Neural cell (in vitro differentiated cells): ENCODE data around the gene LRRC46. TPM values are rescaled to one million over a fixed set of nuclear protein-coding genes. Genes with fewer than 3 reads are reported as not detected.

Experiments
- H2AFZ ChIP-seq: fragments of 200-600, 300-800 bp; sonication (generic), shearing (Covaris generic); 2 replicates; pipeline ENCODE4 v1.6.0; 2014; ENCODE audit warnings: low read depth, mild to moderate bottlenecking, antibody characterized with exemption, low read length, moderate library complexity
- H3F3A ChIP-seq: fragments of 200-600 bp; shearing (Covaris generic); 2 replicates; pipeline ENCODE4 v1.6.1; 2016; ENCODE audit warnings: mild to moderate bottlenecking, moderate library complexity, mixed read lengths, antibody characterized with exemption, low read length; ENCODE audit not compliant: insufficient read depth, poor library complexity, severe bottlenecking
- H3K27ac ChIP-seq: fragments of 200-600, 300-800 bp; sonication (generic), shearing (Covaris generic); 2 replicates; pipeline ENCODE4 v1.5.1; 2014; ENCODE audit warnings: mild to moderate bottlenecking, low read length, moderate library complexity
- H3K27me3 ChIP-seq: fragments of 300-800, 200-600 bp; sonication (generic), shearing (Covaris generic); 2 replicates; pipeline ENCODE4 v1.6.0; 2014; ENCODE audit warnings: mild to moderate bottlenecking, low read depth, low read length, moderate library complexity; ENCODE audit not compliant: insufficient read depth
- H3K36me3 ChIP-seq: fragments of 300-800, 200-600 bp; sonication (generic), shearing (Covaris generic); 2 replicates; pipeline ENCODE4 v1.5.1; 2014; ENCODE audit warnings: mild to moderate bottlenecking, antibody characterized with exemption, low read length, moderate library complexity; ENCODE audit not compliant: insufficient read depth
- H3K4me2 ChIP-seq: fragments of 300-800, 200-600 bp; sonication (generic), shearing (Covaris generic); 2 replicates; pipeline ENCODE4 v1.6.0; 2014; ENCODE audit warnings: mild to moderate bottlenecking, low read length
- H3K4me3 ChIP-seq: fragments of 300-800, 200-600 bp; sonication (generic), shearing (Covaris generic); 2 replicates; pipeline ENCODE4 v1.5.1; 2014; ENCODE audit warnings: mild to moderate bottlenecking, low read length, moderate library complexity
- H3K79me2 ChIP-seq: fragments of 200-600 bp; shearing (Covaris generic); replicated peaks from 2 replicates; pipeline ENCODE4 v1.6.0; 2014; ENCODE audit warnings: mild to moderate bottlenecking, low read length, moderate library complexity; ENCODE audit not compliant: insufficient read depth
- H3K9ac ChIP-seq: fragments of 300-800, 200-600 bp; sonication (generic), shearing (Covaris generic); 2 replicates; pipeline ENCODE4 v1.6.1; 2016; ENCODE audit warnings: mild to moderate bottlenecking, low read length, mixed read lengths
- H3K9me2 ChIP-seq: fragments of 200-600 bp; shearing (Covaris generic); 2 replicates; pipeline ENCODE4 v1.6.1; 2016; ENCODE audit warnings: mild to moderate bottlenecking, low read length, mixed read lengths; ENCODE audit not compliant: insufficient read depth
- H3K9me3 ChIP-seq: fragments of 200-600, 300-800 bp; sonication (generic), shearing (Covaris generic); 2 replicates; pipeline ENCODE4 v1.6.1; 2016; ENCODE audit warnings: mild to moderate bottlenecking, mixed run types, low read length, moderate library complexity, mixed read lengths
- H4K20me1 ChIP-seq: fragments of 200-600 bp; shearing (Covaris generic); 2 replicates; pipeline ENCODE4 v1.6.1; 2016; ENCODE audit warnings: mild to moderate bottlenecking, mixed run types; ENCODE audit not compliant: insufficient read depth
- EP300 ChIP-seq: fragments of 450-650 bp; conservative IDR thresholded peaks from 2 replicates; pipeline ENCODE4 v1.6.1; 2014; ENCODE audit warnings: antibody characterized with exemption, mild to moderate bottlenecking, moderate library complexity; ENCODE audit not compliant: poor library complexity, severe bottlenecking
- EZH2 ChIP-seq: fragments of 200-600, 300-800 bp; shearing (Covaris generic), sonication (generic); IDR thresholded peaks from 2 replicates; pipeline ENCODE4 v1.6.1; 2014; ENCODE audit warnings: antibody characterized with exemption, low read length, borderline replicate concordance, mild to moderate bottlenecking; ENCODE audit not compliant: insufficient read depth, poor library complexity, severe bottlenecking
- MXI1 ChIP-seq: fragments of 450-650 bp; conservative IDR thresholded peaks from 2 replicates; pipeline ENCODE4 v1.6.1; 2014; ENCODE audit warnings: antibody characterized with exemption, mild to moderate bottlenecking; ENCODE audit not compliant: poor library complexity, severe bottlenecking
- POLR2AphosphoS5 ChIP-seq: IDR thresholded peaks from 2 replicates; pipeline ENCODE4 v1.6.1; 2012
- RAD21 ChIP-seq: fragments of 450-650 bp; conservative IDR thresholded peaks from 2 replicates; pipeline ENCODE4 v1.6.1; 2014; ENCODE audit warnings: antibody characterized with exemption, mild to moderate bottlenecking, moderate library complexity
- SMC3 ChIP-seq: fragments of 450-650 bp; conservative IDR thresholded peaks from 2 replicates; pipeline ENCODE4 v1.6.1; 2014; ENCODE audit warnings: antibody characterized with exemption, mild to moderate bottlenecking, moderate library complexity; ENCODE audit not compliant: poor library complexity
- TAF1 ChIP-seq: IDR thresholded peaks from 2 replicates; pipeline ENCODE4 v1.6.1; 2012; ENCODE audit warnings: low read depth
- polyA plus RNA-seq: library from polyadenylated mRNA; depleted of rRNA; stranded (reverse); fragments of >200 nt; gene quantifications from 2 replicates; pipeline ENCODE4 v1.2.3, GENCODE V29; 2014
- TF ChIP-seq, protein P1 (sequence below): fragments of 450-650 bp; IDR thresholded peaks from 2 replicates; pipeline ENCODE4 v1.5.1; 2014; ENCODE audit warnings: antibody characterized with exemption, mild to moderate bottlenecking, moderate library complexity; ENCODE audit not compliant: poor library complexity, severe bottlenecking
- TF ChIP-seq, protein P2 (sequence below): IDR thresholded peaks from 2 replicates; pipeline ENCODE4 v1.6.1; 2012; ENCODE audit warnings: borderline replicate concordance

LRRC46 gene
- polyA plus RNA-seq, 1 donor from 2014 or later, result 0.12 TPM

DNA sequence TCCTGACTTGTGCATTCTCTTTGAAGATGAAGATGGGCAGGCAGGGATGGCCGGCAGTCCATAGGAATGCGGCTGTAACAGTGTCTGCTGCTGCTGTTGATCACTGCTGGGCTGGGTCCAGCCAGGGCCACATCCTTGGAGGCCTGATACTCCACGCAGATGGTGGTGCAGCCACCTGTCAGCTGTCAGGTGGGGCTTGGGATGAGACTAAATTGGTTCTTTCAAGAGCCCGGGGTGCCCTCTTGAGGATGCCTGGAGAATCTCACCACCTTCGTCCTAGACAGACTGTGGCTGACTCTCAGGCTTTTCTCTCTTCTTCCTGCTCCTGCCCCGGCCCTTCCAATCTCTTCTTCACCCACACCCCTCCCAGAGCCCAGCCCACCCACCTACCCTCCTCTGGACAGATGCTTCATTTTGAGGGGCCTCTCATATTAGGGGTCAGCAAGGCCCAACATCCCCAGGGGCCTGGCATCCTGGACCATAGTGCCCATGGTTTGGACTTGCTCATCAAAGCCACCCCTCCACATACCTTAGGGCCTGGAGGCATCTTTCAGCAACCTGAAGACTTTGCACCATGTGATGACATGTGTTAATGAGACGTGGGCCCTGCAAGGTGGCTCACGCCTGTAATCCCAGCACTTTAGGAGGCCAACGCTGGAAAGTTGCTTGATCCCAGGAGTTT lies 29.0 kb upstream of the LRRC46 start:
- Histone ChIP-seq H3K4me3 (no peak overlapping the region), H4K20me1 (no peaks in the 10 kb centered on the region), H3K9me2 (no peaks in the 10 kb centered on the region), H3K9ac (no peak overlapping the region), H2AFZ (no peak overlapping the region), H3F3A (no peaks in the 10 kb centered on the region), H3K9me3 (no peaks in the 10 kb centered on the region), H3K36me3 (no peaks in the 10 kb centered on the region), H3K4me2 (no peak overlapping the region), H3K27ac (no peak overlapping the region), H3K79me2 (no peaks in the 10 kb centered on the region), H3K27me3 (peaks cover 15% of the 10 kb centered on the region)
- TF ChIP-seq RAD21 (peak; percentile 84), MXI1 (no peak), TAF1 (no peak), EP300 (no peak), POLR2AphosphoS5 (no peak), EZH2 (no peak), SMC3 (peak; percentile 73)
- TF ChIP-seq, protein P1, sequence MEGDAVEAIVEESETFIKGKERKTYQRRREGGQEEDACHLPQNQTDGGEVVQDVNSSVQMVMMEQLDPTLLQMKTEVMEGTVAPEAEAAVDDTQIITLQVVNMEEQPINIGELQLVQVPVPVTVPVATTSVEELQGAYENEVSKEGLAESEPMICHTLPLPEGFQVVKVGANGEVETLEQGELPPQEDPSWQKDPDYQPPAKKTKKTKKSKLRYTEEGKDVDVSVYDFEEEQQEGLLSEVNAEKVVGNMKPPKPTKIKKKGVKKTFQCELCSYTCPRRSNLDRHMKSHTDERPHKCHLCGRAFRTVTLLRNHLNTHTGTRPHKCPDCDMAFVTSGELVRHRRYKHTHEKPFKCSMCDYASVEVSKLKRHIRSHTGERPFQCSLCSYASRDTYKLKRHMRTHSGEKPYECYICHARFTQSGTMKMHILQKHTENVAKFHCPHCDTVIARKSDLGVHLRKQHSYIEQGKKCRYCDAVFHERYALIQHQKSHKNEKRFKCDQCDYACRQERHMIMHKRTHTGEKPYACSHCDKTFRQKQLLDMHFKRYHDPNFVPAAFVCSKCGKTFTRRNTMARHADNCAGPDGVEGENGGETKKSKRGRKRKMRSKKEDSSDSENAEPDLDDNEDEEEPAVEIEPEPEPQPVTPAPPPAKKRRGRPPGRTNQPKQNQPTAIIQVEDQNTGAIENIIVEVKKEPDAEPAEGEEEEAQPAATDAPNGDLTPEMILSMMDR, result peak; percentile 83
- TF ChIP-seq, protein P2, sequence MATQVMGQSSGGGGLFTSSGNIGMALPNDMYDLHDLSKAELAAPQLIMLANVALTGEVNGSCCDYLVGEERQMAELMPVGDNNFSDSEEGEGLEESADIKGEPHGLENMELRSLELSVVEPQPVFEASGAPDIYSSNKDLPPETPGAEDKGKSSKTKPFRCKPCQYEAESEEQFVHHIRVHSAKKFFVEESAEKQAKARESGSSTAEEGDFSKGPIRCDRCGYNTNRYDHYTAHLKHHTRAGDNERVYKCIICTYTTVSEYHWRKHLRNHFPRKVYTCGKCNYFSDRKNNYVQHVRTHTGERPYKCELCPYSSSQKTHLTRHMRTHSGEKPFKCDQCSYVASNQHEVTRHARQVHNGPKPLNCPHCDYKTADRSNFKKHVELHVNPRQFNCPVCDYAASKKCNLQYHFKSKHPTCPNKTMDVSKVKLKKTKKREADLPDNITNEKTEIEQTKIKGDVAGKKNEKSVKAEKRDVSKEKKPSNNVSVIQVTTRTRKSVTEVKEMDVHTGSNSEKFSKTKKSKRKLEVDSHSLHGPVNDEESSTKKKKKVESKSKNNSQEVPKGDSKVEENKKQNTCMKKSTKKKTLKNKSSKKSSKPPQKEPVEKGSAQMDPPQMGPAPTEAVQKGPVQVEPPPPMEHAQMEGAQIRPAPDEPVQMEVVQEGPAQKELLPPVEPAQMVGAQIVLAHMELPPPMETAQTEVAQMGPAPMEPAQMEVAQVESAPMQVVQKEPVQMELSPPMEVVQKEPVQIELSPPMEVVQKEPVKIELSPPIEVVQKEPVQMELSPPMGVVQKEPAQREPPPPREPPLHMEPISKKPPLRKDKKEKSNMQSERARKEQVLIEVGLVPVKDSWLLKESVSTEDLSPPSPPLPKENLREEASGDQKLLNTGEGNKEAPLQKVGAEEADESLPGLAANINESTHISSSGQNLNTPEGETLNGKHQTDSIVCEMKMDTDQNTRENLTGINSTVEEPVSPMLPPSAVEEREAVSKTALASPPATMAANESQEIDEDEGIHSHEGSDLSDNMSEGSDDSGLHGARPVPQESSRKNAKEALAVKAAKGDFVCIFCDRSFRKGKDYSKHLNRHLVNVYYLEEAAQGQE, result no peak

DNA sequence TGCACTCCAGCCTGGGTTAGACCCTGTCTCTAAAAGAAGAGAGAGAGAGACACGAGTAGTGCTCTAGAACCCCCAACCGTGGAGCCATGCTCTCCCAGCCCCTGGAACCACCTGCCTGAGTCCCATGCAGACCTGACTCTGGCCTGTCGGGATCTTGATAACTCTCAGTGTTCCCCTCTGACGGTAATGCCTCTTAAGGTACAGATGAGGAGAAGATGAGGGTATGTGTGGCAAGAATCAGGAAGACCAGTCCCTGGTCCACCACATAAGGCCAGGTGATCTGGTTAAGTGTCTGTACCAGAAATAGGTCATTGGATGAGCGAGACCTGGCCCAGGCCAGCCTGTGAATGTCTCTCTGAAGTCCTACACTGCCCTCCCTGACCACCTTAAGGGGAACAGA lies 28.3 kb upstream of the LRRC46 start:
- TF ChIP-seq SMC3, result no peak
- TF ChIP-seq, protein P1, result no peak
- TF ChIP-seq TAF1, result no peak
- no peak for TF ChIP-seq EP300
- no peak for TF ChIP-seq MXI1
- TF ChIP-seq, protein P2, result no peak
- TF ChIP-seq POLR2AphosphoS5, result no peak
- no peak for TF ChIP-seq EZH2
- no peak for TF ChIP-seq RAD21
- no peak overlapping the region for H2AFZ ChIP-seq

More for the DNA sequence above, 28.3 kb upstream of the LRRC46 start:
- Histone ChIP-seq H3K36me3 (no peaks in the 10 kb centered on the region), H3K27ac (no peak overlapping the region), H3K9me2 (no peaks in the 10 kb centered on the region), H3K4me3 (no peak overlapping the region), H3F3A (no peaks in the 10 kb centered on the region), H3K4me2 (no peak overlapping the region), H4K20me1 (no peaks in the 10 kb centered on the region), H3K79me2 (no peaks in the 10 kb centered on the region), H3K9ac (no peak overlapping the region), H3K27me3 (peaks cover 8% of the 10 kb centered on the region), H3K9me3 (no peaks in the 10 kb centered on the region)
